WERI-Rb-1 (cell line): ENCODE measurements around the gene INTS14.
A peak's percentile ranks its signal among the peaks of the same experiment; 100 is the strongest.

Source experiments
- DNase-seq: peaks from one replicate; pipeline ENCODE4 v3.0.0-alpha.2; 2020
- H3K27ac ChIP-seq: fragments of 250-450 bp; sonication (Bioruptor Pico); 2 replicates; pipeline ENCODE4 v1.5.1; 2020; ENCODE audit warnings: mild to moderate bottlenecking, moderate library complexity
- H3K27me3 ChIP-seq: fragments of 250-450 bp; sonication (Bioruptor Pico); 2 replicates; pipeline ENCODE4 v1.5.1; 2021; ENCODE audit warnings: mild to moderate bottlenecking, low read depth, moderate library complexity; ENCODE audit not compliant: insufficient read depth, severe bottlenecking
- H3K36me3 ChIP-seq: fragments of 250-450 bp; sonication (Bioruptor Pico); 2 replicates; pipeline ENCODE4 v1.5.1; 2020; ENCODE audit warnings: mild to moderate bottlenecking, moderate library complexity
- H3K4me3 ChIP-seq: 2 replicates; pipeline ENCODE4 v1.5.1; 2011; ENCODE audit warnings: low read depth, mild to moderate bottlenecking, control low read depth, low read length
- H3K9me3 ChIP-seq: fragments of 250-450 bp; sonication (Bioruptor Pico); 2 replicates; pipeline ENCODE4 v1.5.1; 2021; ENCODE audit warnings: mild to moderate bottlenecking, moderate library complexity; ENCODE audit not compliant: severe bottlenecking
- CTCF ChIP-seq: IDR thresholded peaks from 2 replicates; pipeline ENCODE4 v1.5.1; 2011; ENCODE audit warnings: low read depth, mild to moderate bottlenecking, control low read depth, inconsistent platforms, low read length

Gene INTS14

DNA sequence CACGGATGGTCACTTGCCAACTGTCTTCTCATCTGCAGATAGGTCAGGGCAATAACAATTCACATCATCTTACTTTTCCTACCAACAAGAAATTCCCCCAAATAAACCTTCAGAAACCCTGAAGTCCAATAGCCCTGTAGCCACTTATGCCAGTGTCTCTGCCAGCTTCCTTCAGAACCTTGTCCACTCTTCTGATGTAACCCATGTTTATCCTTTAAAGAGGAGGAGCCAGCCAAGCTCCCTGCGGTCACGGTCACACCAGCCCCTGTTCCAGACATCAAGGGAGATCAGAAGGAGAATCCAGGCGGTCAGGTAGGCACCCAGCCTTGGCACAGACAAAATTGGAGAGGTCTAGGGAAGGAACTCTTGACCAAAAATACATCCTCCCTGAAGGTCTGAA, 34.5 kb upstream of the INTS14 start:
- Histone ChIP-seq H3K36me3 (no peaks in the 10 kb centered on the region), H3K27me3 (peaks cover 51% of the 10 kb centered on the region), H3K9me3 (no peaks in the 10 kb centered on the region), H3K27ac (no peak overlapping the region), H3K4me3 (no peak overlapping the region)
- DNase-seq: no peak
- TF ChIP-seq CTCF: no peak

GRCh38 chr15:65644282-65644681, 33.4 kb upstream of the INTS14 start:
- H3K27ac ChIP-seq: no peak overlapping the region
- H3K27me3 ChIP-seq: peaks cover 62% of the 10 kb centered on the region
- no peak overlapping the region for H3K4me3 ChIP-seq
- DNase-seq: no peak
- no peaks in the 10 kb centered on the region for H3K9me3 ChIP-seq
- no peaks in the 10 kb centered on the region for H3K36me3 ChIP-seq
- TF ChIP-seq CTCF: no peak

DNA sequence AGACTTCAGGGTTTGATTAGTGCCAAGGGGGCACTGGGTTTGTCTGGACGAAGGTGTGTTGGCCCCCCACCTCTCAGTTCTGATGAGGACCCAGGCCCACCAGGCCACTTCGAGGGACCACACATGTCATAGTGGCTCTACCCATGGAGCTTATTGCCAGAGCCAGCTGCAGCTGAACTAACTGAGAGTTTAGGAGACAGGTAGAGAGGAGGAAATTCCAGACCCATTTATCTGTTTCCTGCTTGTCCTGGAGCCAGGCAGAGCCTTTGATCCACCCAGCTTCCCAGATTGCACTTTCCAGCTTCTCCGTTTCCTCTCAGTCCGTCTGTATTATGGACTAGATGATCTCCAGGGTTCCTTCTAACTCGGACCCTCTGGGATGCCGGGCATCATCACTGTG, 31.7 kb upstream of the INTS14 start:
- H3K9me3 ChIP-seq: no peaks in the 10 kb centered on the region
- no peak for DNase-seq
- H3K27ac ChIP-seq: no peak overlapping the region
- TF ChIP-seq CTCF: no peak
- H3K27me3 ChIP-seq: peaks cover 70% of the 10 kb centered on the region
- H3K36me3 ChIP-seq: no peaks in the 10 kb centered on the region
- no peak overlapping the region for H3K4me3 ChIP-seq

GRCh38 chr15:65641768-65642475, 31.0 kb upstream of the INTS14 start:
- H3K36me3 ChIP-seq: no peaks in the 10 kb centered on the region
- TF ChIP-seq CTCF: peak; percentile 54
- peaks cover 70% of the 10 kb centered on the region for H3K27me3 ChIP-seq
- peak; percentile 90 for DNase-seq
- no peak overlapping the region for H3K27ac ChIP-seq
- H3K4me3 ChIP-seq: no peak overlapping the region
- no peaks in the 10 kb centered on the region for H3K9me3 ChIP-seq

- H3K9me3 ChIP-seq: no peaks in the 10 kb centered on the region
- H3K4me3 ChIP-seq: no peak overlapping the region
- DNase-seq: no peak
- no peak overlapping the region for H3K27ac ChIP-seq
- peaks cover 64% of the 10 kb centered on the region for H3K27me3 ChIP-seq
- H3K36me3 ChIP-seq: no peaks in the 10 kb centered on the region
- TF ChIP-seq CTCF: no peak
Observed at GRCh38 chr15:65639509-65639908, 28.6 kb upstream of the INTS14 start.

DNA sequence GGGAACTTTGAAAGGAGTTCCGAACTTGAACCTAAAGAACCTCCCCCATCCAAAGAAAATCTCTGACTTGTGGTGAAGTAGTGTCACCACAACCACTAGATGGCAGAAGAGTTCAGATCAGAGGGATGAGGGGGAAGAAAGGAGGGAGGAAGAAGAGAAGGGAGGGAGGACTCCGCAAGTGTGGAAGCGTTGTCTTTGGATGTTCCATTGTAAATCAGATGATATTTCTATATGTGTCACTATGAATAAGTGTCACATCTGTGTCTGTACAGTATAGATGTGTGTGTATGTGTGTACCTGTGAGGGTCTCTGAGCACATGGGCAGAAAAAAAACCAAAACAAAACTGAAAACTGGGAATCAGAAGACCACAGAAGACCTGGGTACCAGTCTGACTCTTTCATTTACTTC, 27.8 kb upstream of the INTS14 start:
- TF ChIP-seq CTCF: peak; percentile 65
- H3K4me3 ChIP-seq: no peak overlapping the region
- H3K27ac ChIP-seq: no peak overlapping the region
- DNase-seq: peak; percentile 39
- no peaks in the 10 kb centered on the region for H3K9me3 ChIP-seq
- peaks cover 56% of the 10 kb centered on the region for H3K27me3 ChIP-seq
- no peaks in the 10 kb centered on the region for H3K36me3 ChIP-seq
